GM23338 (cell line): ENCODE data around the gene EDIL3. TPM values are rescaled to one million over a fixed set of nuclear protein-coding genes. Genes with fewer than 3 reads are reported as not detected.

ENCODE experiments used
- ATAC-seq: fragments of 200-7000 bp; cut with Tn5 transposase; 3 replicates; pipeline ENCODE4 v1.9.1; 2020
- DNase-seq: peaks from one replicate; pipeline ENCODE4 v3.0.0-alpha.2; 2015; ENCODE audit warnings: low spot score
- H2AFZ ChIP-seq: fragments of 200-600 bp; sonication (generic); 2 replicates; pipeline ENCODE4 v1.8.0; 2016; ENCODE audit warnings: antibody characterized with exemption, mild to moderate bottlenecking, moderate library complexity
- H3F3A ChIP-seq: fragments of 200-600 bp; sonication (generic); replicated peaks from 2 replicates; pipeline ENCODE4 v1.8.0; 2017; ENCODE audit warnings: antibody characterized with exemption, mixed run types, low read depth
- H3K27ac ChIP-seq: fragments of 200-600 bp; sonication (generic); 2 replicates; pipeline ENCODE4 v1.6.1; 2016; ENCODE audit warnings: low read depth
- H3K27me3 ChIP-seq: fragments of 200-600 bp; sonication (generic); 2 replicates; pipeline ENCODE4 v1.8.0; 2016; ENCODE audit warnings: mild to moderate bottlenecking, mixed run types, moderate library complexity; ENCODE audit not compliant: insufficient read depth
- H3K36me3 ChIP-seq: fragments of 200-600 bp; sonication (generic); 2 replicates; pipeline ENCODE4 v1.8.0; 2016; ENCODE audit warnings: mild to moderate bottlenecking; ENCODE audit not compliant: insufficient read depth
- H3K4me1 ChIP-seq: fragments of 200-600 bp; sonication (generic); 2 replicates; pipeline ENCODE4 v1.8.0; 2016; ENCODE audit warnings: mild to moderate bottlenecking, moderate library complexity; ENCODE audit not compliant: insufficient read depth
- H3K4me2 ChIP-seq: fragments of 200-600 bp; sonication (generic); 2 replicates; pipeline ENCODE4 v1.7.1; 2017; ENCODE audit warnings: mixed run types
- H3K4me3 ChIP-seq: fragments of 200-600 bp; sonication (generic); 2 replicates; pipeline ENCODE4 v1.6.1; 2016; ENCODE audit warnings: mixed run types
- H3K79me2 ChIP-seq: fragments of 200-600 bp; sonication (generic); replicated peaks from 2 replicates; pipeline ENCODE4 v1.8.0; 2017; ENCODE audit warnings: mild to moderate bottlenecking; ENCODE audit not compliant: insufficient read depth
- H3K9me2 ChIP-seq: fragments of 200-600 bp; sonication (generic); 2 replicates; pipeline ENCODE4 v1.8.0; 2017; ENCODE audit not compliant: insufficient read depth
- H4K20me1 ChIP-seq: fragments of 200-600 bp; sonication (generic); replicated peaks from 2 replicates; pipeline ENCODE4 v1.8.0; 2017; ENCODE audit warnings: mild to moderate bottlenecking; ENCODE audit not compliant: insufficient read depth
- H3K27ac Mint-ChIP-seq: 2 replicates; pipeline ENCODE4 v1.8.0; 2020; ENCODE audit warnings: inconsistent platforms, mild to moderate bottlenecking, moderate library complexity, mixed read lengths
- H3K27me3 Mint-ChIP-seq: 3 replicates; pipeline ENCODE4 v1.8.0; 2022; ENCODE audit warnings: low read depth, mild to moderate bottlenecking, moderate library complexity, mixed read lengths, inconsistent platforms; ENCODE audit not compliant: insufficient read depth, poor library complexity
- H3K36me3 Mint-ChIP-seq: 3 replicates; pipeline ENCODE4 v1.8.0; 2021; ENCODE audit warnings: low read depth, mild to moderate bottlenecking, inconsistent platforms, moderate library complexity, mixed read lengths
- H3K4me1 Mint-ChIP-seq: 3 replicates; pipeline ENCODE4 v1.8.0; 2020; ENCODE audit warnings: mild to moderate bottlenecking, inconsistent platforms, mixed read lengths
- H3K4me3 Mint-ChIP-seq: 3 replicates; pipeline ENCODE4 v1.8.0; 2021; ENCODE audit warnings: moderate library complexity, mild to moderate bottlenecking, inconsistent platforms, mixed read lengths
- H3K9me3 Mint-ChIP-seq: 3 replicates; pipeline ENCODE4 v1.8.0; 2020; ENCODE audit warnings: moderate library complexity, mild to moderate bottlenecking, inconsistent platforms, mixed read lengths
- CREB1 ChIP-seq: fragments of 250-450 bp; sonication (Bioruptor Pico); IDR thresholded peaks from 2 replicates; pipeline ENCODE4 v1.5.0; 2020; ENCODE audit warnings: low read depth, mild to moderate bottlenecking, moderate library complexity
- EZH2 ChIP-seq: fragments of 200-600 bp; sonication (generic); IDR thresholded peaks from one replicate; pipeline ENCODE4 v1.8.0; 2017; ENCODE audit warnings: antibody characterized with exemption, mild to moderate bottlenecking, low read depth; ENCODE audit not compliant: unreplicated experiment
- EZH2phosphoT487 ChIP-seq: fragments of 200-600 bp; sonication (generic); IDR thresholded peaks from one replicate; pipeline ENCODE4 v1.8.1; 2018; ENCODE audit warnings: antibody characterized with exemption; ENCODE audit not compliant: unreplicated experiment
- JUNB ChIP-seq: IDR thresholded peaks from one replicate; pipeline ENCODE4 v1.6.1; 2016; ENCODE audit warnings: antibody characterized with exemption; ENCODE audit not compliant: unreplicated experiment
- NANOG ChIP-seq: IDR thresholded peaks from 2 replicates; pipeline ENCODE4 v1.6.1; 2016; ENCODE audit warnings: antibody characterized with exemption, borderline replicate concordance
- POLR2AphosphoS5 ChIP-seq: IDR thresholded peaks from 2 replicates; pipeline ENCODE4 v1.6.1; 2016; ENCODE audit warnings: antibody characterized with exemption, low read depth
- STAT1 ChIP-seq: IDR thresholded peaks from one replicate; pipeline ENCODE4 v1.6.1; 2016; ENCODE audit warnings: antibody characterized with exemption; ENCODE audit not compliant: unreplicated experiment
- ZNF331 ChIP-seq: fragments of 250-450 bp; sonication (Bioruptor Pico); IDR thresholded peaks from 2 replicates; pipeline ENCODE4 v1.5.0; 2020; ENCODE audit warnings: low read depth, mild to moderate bottlenecking, moderate library complexity
- ZNF462 ChIP-seq: fragments of 250-450 bp; sonication (Bioruptor Pico); IDR thresholded peaks from 2 replicates; pipeline ENCODE4 v1.5.0; 2020; ENCODE audit warnings: mild to moderate bottlenecking, moderate library complexity
- polyA plus RNA-seq: library from polyadenylated mRNA; unstranded; fragments of >200 nt; fragmentation: Nextera tagmentation; extraction: Ambion mirVana; gene quantifications from 2 replicates; pipeline ENCODE4 v1.2.1, GENCODE V29; 2016
- total RNA-seq: library from RNA; depleted of rRNA; stranded (reverse); fragments of >200 nt; shearing (Covaris generic); gene quantifications from 2 replicates; pipeline ENCODE4 v1.2.3, GENCODE V29; 2014

EDIL3 gene
- total and polyA plus RNA-seq, 2 experiments from 2014 or later = 43.3 to 61.9 TPM

GRCh38 chr5:84016085-84016484 is 368.6 kb downstream of the EDIL3 start (continued):
- TF ChIP-seq ZNF462 = no peak

- Histone ChIP-seq H3K27ac (no peak overlapping the region), H3K79me2 (no peaks in the 10 kb centered on the region), H3K4me1 (peaks cover 17% of the 10 kb centered on the region; the same call in 1 of the 2 replicates), H3K9me2 (no peaks in the 10 kb centered on the region), H3K4me3 (no peak overlapping the region), H4K20me1 (no peaks in the 10 kb centered on the region), H3K36me3 (no peaks in the 10 kb centered on the region), H2AFZ (no peak overlapping the region), H3K4me2 (no peak overlapping the region), H3F3A (no peaks in the 10 kb centered on the region), H3K27me3 (no peaks in the 10 kb centered on the region)
- no peak; the same call in 2 of the 3 replicates for ATAC-seq
- Mint-ChIP-seq H3K27ac (no peak overlapping the region), H3K27me3 (no peaks in the 10 kb centered on the region), H3K4me1 (peaks cover 16% of the 10 kb centered on the region), H3K9me3 (peaks cover 2% of the 10 kb centered on the region; the same call in 1 of the 3 replicates), H3K36me3 (no peaks in the 10 kb centered on the region), H3K4me3 (no peak overlapping the region)
- no peak for DNase-seq
- no peak for TF ChIP-seq EZH2phosphoT487
- TF ChIP-seq STAT1 = no peak
- no peak for TF ChIP-seq JUNB
- TF ChIP-seq CREB1 = no peak
- TF ChIP-seq EZH2 = no peak
- TF ChIP-seq ZNF331 (CRISPR knock-in tag) = no peak
- no peak for TF ChIP-seq ZNF462
- no peak for TF ChIP-seq NANOG
- TF ChIP-seq POLR2AphosphoS5 = no peak
Observed at GRCh38 chr5:84014966-84015365, 369.7 kb downstream of the EDIL3 start.
